NCI-H345 treated with DMSO at 0.1 percent for 48 hours (cell line): ENCODE results near the gene NPIPA1.
"Not testable (repeated sequence)": the region's sequence is repeated elsewhere in the genome, so short reads cannot be mapped to it uniquely, and the experiment has no call there.

Experiments used
- DNase-seq: peaks from one replicate; lab custom pipeline; 2025; ENCODE audit not compliant: unreplicated experiment; lab: John Stamatoyannopoulos, UW

Gene NPIPA1

DNA sequence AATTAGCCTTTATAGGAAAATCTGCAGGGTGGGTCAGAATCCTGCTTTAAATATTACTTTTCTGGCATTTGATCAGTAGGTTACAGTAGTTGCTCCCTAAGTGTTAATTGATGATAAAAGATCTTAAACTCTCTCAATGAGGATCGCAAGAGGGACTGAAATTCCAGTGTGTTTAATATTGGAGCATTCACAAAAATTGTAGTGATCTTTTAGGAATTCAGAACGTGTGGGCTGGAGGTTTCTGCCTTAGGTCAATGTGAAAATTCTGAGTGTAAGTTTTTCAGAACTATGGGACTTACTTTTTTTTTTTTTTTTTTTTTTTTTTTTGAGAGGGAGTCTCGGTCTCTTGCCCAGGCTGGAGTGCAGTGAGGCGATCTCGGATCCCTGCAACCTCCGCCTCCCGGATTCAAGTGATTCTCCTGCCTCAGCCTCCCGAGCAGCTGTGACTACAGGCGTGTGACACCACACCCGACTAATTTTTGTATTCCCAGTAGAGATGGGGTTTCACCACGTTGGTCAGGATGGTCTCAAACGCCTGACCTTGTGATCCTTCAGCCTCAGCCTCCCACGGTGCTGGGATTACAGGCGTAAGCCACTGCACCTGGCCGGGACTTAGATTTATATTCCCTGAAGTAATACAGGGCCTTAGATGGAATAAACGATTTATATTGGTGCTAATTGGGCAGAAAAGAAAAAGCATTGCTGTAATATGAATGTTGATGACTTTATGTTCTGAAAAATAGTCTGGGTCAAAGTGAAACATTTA is 39.9 kb downstream of the NPIPA1 start:
- not testable (repeated sequence) for DNase-seq

DNA sequence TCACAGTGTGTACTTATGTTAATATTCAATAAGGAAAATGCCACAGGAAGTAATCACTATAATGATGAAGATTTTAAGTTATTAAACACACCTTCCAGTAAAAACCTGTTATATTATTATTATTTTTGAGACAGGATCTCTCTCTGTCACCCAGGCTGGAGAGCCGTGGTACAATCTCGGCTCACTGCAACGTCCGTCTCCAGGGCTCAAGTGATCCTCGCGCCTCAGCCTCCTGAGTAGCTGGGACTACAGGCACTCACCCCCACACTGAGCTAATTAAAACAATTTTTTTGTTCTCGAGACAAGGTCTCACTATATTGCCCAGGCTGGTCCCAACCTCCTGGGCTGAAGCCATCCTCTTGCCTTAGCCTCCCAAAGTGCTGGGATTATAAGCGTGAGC is 41.0 kb downstream of the NPIPA1 start:
- DNase-seq = not testable (repeated sequence)

DNA sequence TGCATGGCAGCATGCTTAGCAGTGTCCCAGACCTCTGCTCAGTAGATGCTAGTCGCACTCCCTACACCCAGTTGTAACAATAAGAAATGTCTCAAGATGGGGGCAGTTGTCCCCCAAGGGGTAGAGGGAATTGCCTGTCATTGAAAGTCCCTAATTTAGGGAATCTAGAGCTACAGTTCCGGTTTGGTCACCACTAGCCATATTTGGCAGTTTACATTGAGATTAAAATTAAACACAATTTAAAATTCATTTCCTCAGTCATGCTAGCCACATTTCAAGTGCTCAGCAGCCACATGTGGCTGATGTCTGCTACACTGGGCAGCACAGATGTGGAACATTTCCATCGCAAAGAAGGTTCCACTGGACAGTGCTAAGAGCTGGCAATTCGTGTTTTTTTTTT is 41.7 kb downstream of the NPIPA1 start:
- not testable (repeated sequence) for DNase-seq

DNA sequence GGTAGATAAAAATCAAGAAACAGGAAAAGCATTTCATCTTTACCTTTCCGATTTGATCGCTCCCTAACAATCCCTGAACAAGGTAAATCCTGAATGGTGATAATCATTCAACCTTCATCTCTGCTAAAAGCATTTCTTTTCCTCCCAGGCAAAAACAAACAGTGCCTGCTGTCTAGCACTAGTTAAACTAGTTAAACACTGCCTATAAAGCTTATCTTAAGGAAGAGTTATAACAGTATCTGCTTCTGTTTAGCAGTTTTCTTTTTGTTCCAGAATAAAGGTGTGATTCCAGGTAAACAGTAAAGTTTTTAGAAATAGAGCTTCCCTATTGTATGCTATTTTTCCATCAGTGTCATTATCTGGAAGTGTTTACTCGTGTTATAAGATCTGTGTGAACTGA is 44.0 kb downstream of the NPIPA1 start:
- DNase-seq = not testable (repeated sequence)

DNA sequence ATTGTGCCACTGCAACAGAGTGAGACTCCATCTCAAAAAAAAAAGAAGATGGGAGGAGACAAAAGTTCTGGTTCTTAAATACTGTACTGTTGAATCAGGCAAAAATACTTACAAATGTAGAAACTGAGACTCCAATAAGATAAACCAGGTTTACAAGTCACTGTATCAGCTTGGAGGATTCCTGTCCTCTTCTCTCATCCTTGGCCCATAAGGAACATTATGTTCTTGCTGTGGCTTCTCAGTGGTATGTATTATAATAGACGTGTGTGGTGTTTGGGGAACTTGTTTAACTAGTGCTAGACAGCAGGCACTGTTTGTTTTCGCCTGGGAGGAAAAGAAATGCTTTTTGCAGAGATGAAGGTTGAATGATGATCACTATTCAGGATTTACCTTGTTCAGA is 45.3 kb downstream of the NPIPA1 start:
- not testable (repeated sequence) for DNase-seq

DNA sequence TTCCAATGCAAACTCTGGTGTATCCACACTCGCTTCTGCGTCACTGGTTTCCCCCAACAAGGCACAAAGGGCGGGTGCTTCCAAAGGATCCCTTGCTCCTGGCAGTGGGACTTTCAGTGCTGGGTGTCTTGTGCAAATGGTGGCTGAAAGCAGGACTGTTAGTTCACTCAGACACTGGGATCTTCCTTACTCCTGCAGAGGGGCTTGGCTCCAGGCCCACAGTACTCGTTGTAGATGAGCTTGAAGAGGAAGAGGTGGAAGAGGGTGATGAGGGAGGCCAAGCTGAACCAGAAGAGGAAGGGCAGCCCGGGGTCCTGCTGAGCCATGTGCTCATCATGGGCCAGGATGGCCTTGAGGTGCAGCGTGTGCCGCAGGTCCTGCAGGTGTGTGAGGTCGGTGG is 50.8 kb downstream of the NPIPA1 start:
- not testable (repeated sequence) for DNase-seq

DNA sequence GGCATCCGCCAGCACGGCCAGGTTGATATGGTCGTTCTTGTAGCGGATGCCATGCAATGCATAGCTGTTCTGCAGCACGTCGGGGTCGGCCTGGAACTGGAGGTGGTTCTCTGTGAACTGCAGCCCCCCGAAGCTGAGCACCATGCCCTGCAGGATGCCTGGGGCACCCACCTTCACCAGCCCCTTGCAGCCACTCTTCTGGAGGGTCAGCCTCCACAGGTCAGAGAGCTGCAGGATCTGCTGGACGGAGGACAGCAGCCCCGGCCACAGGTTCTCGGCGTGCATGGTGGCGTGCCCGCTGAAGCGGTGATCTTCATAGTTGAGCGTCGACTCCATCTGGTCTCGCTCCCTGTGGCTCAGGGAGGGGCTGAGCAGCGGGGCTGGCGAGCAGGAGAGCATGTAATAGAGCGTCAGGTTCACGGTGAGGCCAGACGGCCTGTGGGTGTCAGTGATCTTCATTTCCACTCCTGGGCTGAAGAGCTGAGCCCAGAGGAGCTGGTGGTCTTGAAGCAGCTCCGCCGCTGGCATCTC is 51.5 kb downstream of the NPIPA1 start:
- not testable (repeated sequence) for DNase-seq

DNA sequence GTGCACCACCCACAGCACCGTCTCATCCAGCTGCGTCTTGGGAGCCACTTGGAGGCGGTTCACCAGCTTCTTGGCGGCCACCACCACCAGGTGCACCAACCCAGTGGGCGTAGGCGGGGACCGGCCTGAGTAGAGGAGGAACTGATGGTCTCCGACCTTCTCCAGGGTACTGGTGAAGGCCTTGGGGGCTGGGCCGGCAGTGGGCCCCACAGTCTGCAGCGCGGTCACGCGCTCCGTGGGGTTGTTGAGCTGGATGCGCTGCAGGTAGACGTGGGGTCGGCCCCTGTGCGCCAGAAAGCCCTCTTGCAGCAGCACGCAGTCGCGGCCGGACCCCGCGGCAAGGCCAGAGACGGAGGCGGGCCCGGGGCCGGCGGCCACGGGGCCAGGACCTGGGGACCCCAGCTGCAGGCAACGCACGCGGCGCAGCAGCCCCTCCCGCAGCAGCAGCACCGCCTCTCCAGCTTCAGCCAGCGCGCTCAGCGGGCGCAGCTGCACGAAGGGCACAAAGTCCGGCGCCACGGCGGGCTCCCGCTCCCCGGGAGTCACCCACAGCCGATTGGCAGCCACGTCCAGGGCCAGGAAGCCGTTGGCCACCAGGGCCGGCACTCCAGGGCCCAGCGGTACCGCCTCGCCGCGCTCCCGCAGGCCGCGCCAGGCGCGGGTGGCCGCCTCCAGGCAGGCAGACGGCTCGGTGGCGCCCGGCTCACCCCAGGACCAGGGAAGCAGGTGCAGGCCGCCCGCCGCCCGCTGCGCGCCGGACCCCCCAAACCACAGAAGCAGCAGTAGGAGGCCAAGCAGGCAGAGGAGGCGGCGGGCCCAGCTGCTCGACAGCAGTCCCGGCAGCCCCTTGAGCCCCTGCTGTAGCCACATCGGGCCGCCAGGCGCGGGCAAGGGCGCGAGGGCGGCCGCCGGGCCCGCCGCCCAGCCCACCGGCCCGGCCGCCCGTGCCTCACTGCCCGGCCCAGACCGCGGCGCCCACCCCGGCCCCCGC is 52.3 kb downstream of the NPIPA1 start:
- DNase-seq = not testable (repeated sequence)

DNA sequence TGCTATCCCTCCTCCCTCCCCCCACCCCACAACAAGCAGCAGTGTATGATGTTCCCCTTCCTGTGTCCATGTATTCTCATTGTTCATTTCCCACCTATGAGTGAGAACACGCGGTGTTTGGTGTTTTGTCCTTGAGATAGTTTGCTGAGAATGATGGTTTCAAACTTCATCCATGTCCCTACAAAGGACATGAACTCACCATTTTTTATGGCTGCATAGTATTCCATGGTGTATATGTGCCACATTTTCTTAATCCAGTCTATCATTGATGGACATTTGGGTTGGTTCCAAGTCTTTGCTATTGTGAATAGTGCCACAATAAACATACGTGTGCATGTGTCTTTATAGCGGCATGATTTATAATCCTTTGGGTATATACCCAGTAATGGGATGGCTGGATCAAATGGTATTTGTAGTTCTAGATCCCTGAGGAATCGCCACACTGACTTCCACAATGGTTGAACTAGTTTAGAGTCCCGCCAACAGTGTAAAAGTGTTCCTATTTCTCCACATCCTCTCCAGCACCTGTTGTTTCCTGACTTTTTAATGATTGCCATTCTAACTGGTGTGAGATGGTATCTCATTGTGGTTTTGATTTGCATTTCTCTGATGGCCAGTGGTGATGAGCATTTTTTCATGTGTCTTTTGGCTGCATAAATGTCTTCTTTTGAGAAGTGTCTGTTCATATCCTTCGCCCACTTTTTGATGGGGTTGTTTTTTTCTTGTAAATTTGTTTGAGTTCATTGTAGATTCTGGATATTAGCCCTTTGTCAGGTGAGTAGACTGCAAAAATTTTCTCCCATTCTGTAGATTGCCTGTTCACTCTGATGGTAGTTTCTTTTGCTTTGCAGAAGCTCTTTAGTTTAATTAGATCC is 56.3 kb downstream of the NPIPA1 start:
- DNase-seq = not testable (repeated sequence)

DNA sequence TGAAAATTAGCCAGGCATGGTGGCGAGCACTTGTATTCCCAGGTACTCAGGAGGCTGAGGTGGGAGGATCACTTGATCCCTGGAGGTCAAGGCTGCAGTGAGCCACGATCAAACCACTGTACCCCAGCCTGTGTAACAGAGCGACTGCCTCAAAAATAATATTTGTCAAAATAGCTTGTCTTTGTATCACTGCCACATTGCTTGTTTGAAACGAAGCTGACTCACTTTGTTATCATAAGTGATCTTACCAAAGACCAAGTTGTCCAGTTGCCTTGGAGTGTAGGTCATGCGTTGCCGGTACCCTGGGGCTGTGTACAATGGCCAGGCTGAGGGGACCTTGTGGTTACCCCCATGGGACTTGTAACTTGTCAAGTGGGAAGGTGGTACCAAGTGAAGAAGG is 59.5 kb downstream of the NPIPA1 start:
- not testable (repeated sequence) for DNase-seq

DNA sequence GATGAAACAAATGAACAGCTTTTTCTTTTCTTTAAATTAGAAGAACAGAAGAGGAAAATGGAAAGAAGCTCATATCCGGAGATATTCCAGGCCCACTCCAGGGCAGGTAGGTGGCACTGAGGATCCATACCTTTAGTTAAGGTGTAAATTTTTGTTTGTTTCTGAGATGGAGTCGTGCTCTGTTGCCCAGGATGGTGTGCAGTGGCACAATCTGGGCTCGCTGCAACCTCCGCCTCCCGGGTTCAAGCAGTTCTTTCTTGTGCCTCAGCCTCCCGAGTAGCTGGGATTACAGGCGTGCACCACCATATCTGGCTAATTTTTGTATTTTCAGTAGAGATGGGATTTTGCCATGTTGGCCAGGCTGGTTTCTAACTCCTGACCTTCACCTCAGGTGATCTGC is 61.1 kb downstream of the NPIPA1 start:
- DNase-seq = not testable (repeated sequence)

DNA sequence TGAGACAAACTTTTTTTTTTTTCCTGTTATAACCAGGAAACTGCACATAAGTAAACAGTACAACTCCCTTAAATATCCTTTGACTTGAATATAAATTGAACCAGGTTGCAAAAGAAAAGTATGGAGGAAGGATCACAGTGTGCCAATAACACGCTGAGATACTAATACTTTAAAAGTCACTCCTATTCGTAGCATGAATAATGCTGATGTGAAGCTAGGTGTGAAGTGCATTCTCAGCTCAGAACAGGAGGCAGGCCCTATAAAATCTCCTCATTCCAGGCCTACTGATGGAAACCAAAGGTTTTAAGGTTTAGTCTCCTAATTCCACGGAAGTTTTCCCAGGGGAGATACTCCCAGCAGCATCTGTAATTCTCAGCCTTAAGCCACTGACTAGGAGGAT is 62.6 kb downstream of the NPIPA1 start:
- DNase-seq = not testable (repeated sequence)
